ENCODE measurements around the gene CRYGD.

- TF ChIP-seq CTCF (conservative IDR thresholded peaks at IDR 0.05) (no peak), ZFX (IDR thresholded peaks at IDR 0.05) (no peak)
Observed at GRCh38 chr2:208127090-208127489, 2.8 kb upstream of the CRYGD start.
